ENCODE results near the gene EARS2.
"Not testable (repeated sequence)": the region's sequence is repeated elsewhere in the genome, so short reads cannot be mapped to it uniquely, and the experiment has no call there.

EARS2 gene

GRCh38 chr16:23484510-23485256, 72.5 kb downstream of the EARS2 start:
- Histone ChIP-seq H3K9ac (ENCODE audit: low read depth, low read length) (no peak overlapping the region), H3K36me3 (ENCODE audit: insufficient read depth, low read length) (no peaks in the 10 kb centered on the region), H2AFZ (ENCODE audit: low read depth, low read length) (no peak overlapping the region), H3K27me3 (ENCODE audit: insufficient read depth, low read length, poor library complexity) (no peaks in the 10 kb centered on the region), H3K4me2 (ENCODE audit: insufficient read depth, low read length) (no peak overlapping the region), H3K4me1 (ENCODE audit: insufficient read depth, low read length) (no peaks in the 10 kb centered on the region), H3K9me3 (ENCODE audit: insufficient read depth, low read length, severe bottlenecking) (no peaks in the 10 kb centered on the region), H3K4me3 (ENCODE audit: low read depth in 1 of 2, low read length in 2 of 2) (no peak overlapping the region), H3K79me2 (ENCODE audit: insufficient read depth, low read length) (no peaks in the 10 kb centered on the region), H4K20me1 (ENCODE audit: insufficient read depth, low read length) (no peaks in the 10 kb centered on the region), H3K27ac (ENCODE audit: low read length) (no peak overlapping the region)
- DNase-seq (no peak), ATAC-seq (ENCODE audit: insufficient read depth, low read depth) (no peak)
- TF ChIP-seq EZH2 (IDR thresholded peaks at IDR 0.05; ENCODE audit: borderline replicate concordance, low read depth, low read length, severe bottlenecking) (no peak), CTCF (IDR thresholded peaks at IDR 0.05; ENCODE audit: borderline replicate concordance, extremely low read depth, low read length, poor library complexity, severe bottlenecking) (no peak)

- H3K9ac ChIP-seq (ENCODE audit: low read depth, low read length); DNase-seq; H3K4me3 ChIP-seq (ENCODE audit: low read depth in 1 of 2, low read length in 2 of 2); H3K4me1 ChIP-seq (ENCODE audit: insufficient read depth, low read length); H3K79me2 ChIP-seq (ENCODE audit: insufficient read depth, low read length); H2AFZ ChIP-seq (ENCODE audit: low read depth, low read length); H4K20me1 ChIP-seq (ENCODE audit: insufficient read depth, low read length); H3K27ac ChIP-seq (ENCODE audit: low read length); ATAC-seq (ENCODE audit: insufficient read depth, low read depth); H3K27me3 ChIP-seq (ENCODE audit: insufficient read depth, low read length, poor library complexity); H3K4me2 ChIP-seq (ENCODE audit: insufficient read depth, low read length); H3K36me3 ChIP-seq (ENCODE audit: insufficient read depth, low read length); H3K9me3 ChIP-seq (ENCODE audit: insufficient read depth, low read length, severe bottlenecking): not testable (repeated sequence)
These were observed 73.7 kb downstream of the EARS2 start for GRCh38 chr16:23483492-23483891.

- Histone ChIP-seq H3K4me2 (ENCODE audit: insufficient read depth, low read length) (no peak overlapping the region), H3K4me3 (ENCODE audit: low read depth in 1 of 2, low read length in 2 of 2) (no peak overlapping the region), H3K79me2 (ENCODE audit: insufficient read depth, low read length) (no peaks in the 10 kb centered on the region), H3K9ac (ENCODE audit: low read depth, low read length) (no peak overlapping the region), H2AFZ (ENCODE audit: low read depth, low read length) (no peak overlapping the region), H4K20me1 (ENCODE audit: insufficient read depth, low read length) (no peaks in the 10 kb centered on the region), H3K27ac (ENCODE audit: low read length) (no peak overlapping the region), H3K4me1 (ENCODE audit: insufficient read depth, low read length) (no peaks in the 10 kb centered on the region), H3K36me3 (ENCODE audit: insufficient read depth, low read length) (no peaks in the 10 kb centered on the region), H3K9me3 (ENCODE audit: insufficient read depth, low read length, severe bottlenecking) (no peaks in the 10 kb centered on the region), H3K27me3 (ENCODE audit: insufficient read depth, low read length, poor library complexity) (no peaks in the 10 kb centered on the region)
- TF ChIP-seq CTCF (IDR thresholded peaks at IDR 0.05; ENCODE audit: borderline replicate concordance, extremely low read depth, low read length, poor library complexity, severe bottlenecking): no peak
- no peak for TF ChIP-seq EZH2 (IDR thresholded peaks at IDR 0.05; ENCODE audit: borderline replicate concordance, low read depth, low read length, severe bottlenecking)
- no peak for DNase-seq
- no peak for ATAC-seq (ENCODE audit: insufficient read depth, low read depth)
These were observed 74.4 kb downstream of the EARS2 start for GRCh38 chr16:23482778-23483177.

- Histone ChIP-seq H3K9me3 (ENCODE audit: insufficient read depth, low read length, severe bottlenecking) (no peaks in the 10 kb centered on the region), H3K27me3 (ENCODE audit: insufficient read depth, low read length, poor library complexity) (no peaks in the 10 kb centered on the region), H3K36me3 (ENCODE audit: insufficient read depth, low read length) (no peaks in the 10 kb centered on the region), H3K9ac (ENCODE audit: low read depth, low read length) (no peak overlapping the region), H3K79me2 (ENCODE audit: insufficient read depth, low read length) (no peaks in the 10 kb centered on the region), H4K20me1 (ENCODE audit: insufficient read depth, low read length) (no peaks in the 10 kb centered on the region), H3K4me1 (ENCODE audit: insufficient read depth, low read length) (no peaks in the 10 kb centered on the region), H3K4me3 (ENCODE audit: low read depth in 1 of 2, low read length in 2 of 2) (no peak overlapping the region), H2AFZ (ENCODE audit: low read depth, low read length) (no peak overlapping the region), H3K4me2 (ENCODE audit: insufficient read depth, low read length) (no peak overlapping the region), H3K27ac (ENCODE audit: low read length) (no peak overlapping the region)
- DNase-seq (no peak), ATAC-seq (ENCODE audit: insufficient read depth, low read depth) (no peak)
- TF ChIP-seq EZH2 (IDR thresholded peaks at IDR 0.05; ENCODE audit: borderline replicate concordance, low read depth, low read length, severe bottlenecking): no peak
- no peak for TF ChIP-seq CTCF (IDR thresholded peaks at IDR 0.05; ENCODE audit: borderline replicate concordance, extremely low read depth, low read length, poor library complexity, severe bottlenecking)
These were observed 76.9 kb downstream of the EARS2 start for GRCh38 chr16:23480257-23480656.

Data from DND-41 (cell line).